Pancreas (tissue), 10 donors: ENCODE results near the gene RGS2. TPM values are rescaled to one million over a fixed set of nuclear protein-coding genes. Genes with fewer than 3 reads are reported as not detected.
A peak's percentile ranks its signal among the peaks of the same experiment; 100 is the strongest.

Experiments used
- ATAC-seq, 4 donors: fragments of 200-7000 bp; cut with Tn5 transposase; one replicate each; pipeline versions ENCODE4 v1.8.0 to v1.9.1; 2020; ENCODE audit warnings: mild to moderate bottlenecking in 4 of 4, moderate library complexity in 4 of 4
- DNase-seq, 6 donors: peaks; one replicate each; pipeline ENCODE4 v3.0.0-alpha.2; 2020
- FAIRE-seq: peaks from 2 replicates; lab custom pipeline; 2012; peaks lifted over from hg19 to GRCh38; lab: Jason Lieb, UNC
- H3K27ac ChIP-seq, 4 donors: fragments of 200-600 bp; sonication (generic); 1 replicate in 3 of 4; 2 replicates in 1 of 4; pipeline versions ENCODE4 v1.5.0 to v1.8.0; 2020
- H3K27me3 ChIP-seq, 4 donors: fragments of 200-600 bp; one replicate each; pipeline ENCODE4 v1.8.0; 2021
- H3K36me3 ChIP-seq, 3 donors: fragments of 200-600 bp; sonication (generic) in 1 of 3; one replicate each; pipeline versions ENCODE4 v1.5.0 to v1.8.0; 2020 to 2021
- H3K4me1 ChIP-seq, 3 donors: fragments of 200-600 bp; one replicate each; pipeline ENCODE4 v1.8.0; 2021
- H3K4me3 ChIP-seq, 4 donors: fragments of 200-600 bp; sonication (generic) in 2 of 4; one replicate each; pipeline versions ENCODE4 v1.5.0 to v1.8.0; 2020 to 2021
- H3K9me3 ChIP-seq, 4 donors: fragments of 200-600 bp; one replicate each; pipeline ENCODE4 v1.8.0; 2021
- CTCF ChIP-seq, 4 donors: fragments of 200-600 bp; sonication (generic) in 3 of 4; IDR thresholded peaks; one replicate each; pipeline versions ENCODE4 v1.5.0 to v1.8.0; 2021; ENCODE audit warnings: antibody characterized with exemption in 4 of 4
- WGBS, 2 donors: extraction: QIAGEN DNeasy Blood & Tissue Kit; methylation state at CpG; one replicate each; pipeline ENCODE4 v1.1.7; 2013; 5-methylcytosine and 5-hydroxymethylcytosine counted together
- intact Hi-C, 3 donors: fragments of 100-400 bp; cut with DNase I; formaldehyde crosslinking; loops; one replicate each; pipeline versions ENCODE4 v1.11.1 to v1.14.2; 2022
- polyA plus RNA-seq, 2 donors: library from polyadenylated mRNA; stranded (reverse); fragments of 200-250 nt; gene quantifications; one replicate each; pipeline ENCODE4 v1.2.3, GENCODE V29; 2013
- total RNA-seq, 6 donors: library from RNA; stranded (reverse); fragmentation: NEBNext Ultra II Directional in 4 of 6; extraction: Animal tissue kit (Norgen Biotek cat#: 25700) in 4 of 6; gene quantifications; one replicate each; pipeline versions ENCODE4 v1.2.1 to v1.2.4, GENCODE V29; 2021 to 2023
- donor health status: healthy with polysubstance abuse.
- donor health status: DM: no; HTN: no; CAD: no; lungs with moderate emphysema.
- donor health status: DM: no; HTN: no; CAD: no.
- donor health status: control.
- donor health status: control.
- donor health status: Bipolar disorder and iron deficiency.
- donor health status: DM: yes; HTN: yes; CAD: no.
- donor health status: DM: no; HTN: no; CAD: no.
- donor health status: DM: no; HTN: no; CAD: no.
- donor health status: DM: yes; HTN: yes; CAD: no.

Gene RGS2
- total and polyA plus RNA-seq, 8 donors: 9.2 to 534 (median 57.4) TPM

DNA sequence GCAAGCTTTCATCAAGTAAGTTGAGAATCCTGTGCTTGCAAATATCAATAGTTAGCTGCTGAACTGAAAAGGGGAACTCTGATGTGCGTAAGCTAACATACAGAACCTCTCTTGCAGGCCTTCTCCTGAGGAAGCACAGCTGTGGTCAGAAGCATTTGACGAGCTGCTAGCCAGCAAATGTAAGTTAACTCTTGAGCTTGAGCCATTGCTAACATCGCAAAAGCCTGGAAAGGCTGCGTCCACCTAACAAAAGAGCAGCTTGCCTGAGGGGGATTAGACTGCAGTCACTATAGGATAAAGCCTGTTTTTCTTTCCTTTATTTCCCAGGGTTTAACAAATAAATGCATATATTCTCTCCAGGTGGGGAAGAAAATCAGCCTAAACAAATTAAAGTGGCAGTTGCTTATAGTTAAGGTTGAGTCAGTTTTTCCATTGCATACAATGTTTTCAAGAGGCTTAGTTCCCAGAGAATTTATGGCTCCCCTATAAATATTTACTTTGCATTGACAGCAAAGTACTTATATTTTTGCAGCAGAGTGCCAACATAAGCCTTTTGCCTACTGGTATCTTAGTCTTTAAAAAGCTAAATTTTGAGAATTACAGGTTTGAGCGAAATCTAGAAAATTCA lies 1.5 kb downstream of the RGS2 start:
- H3K36me3 ChIP-seq: peaks cover 0 to 23% (median 0%) of the 10 kb centered on the region in 3 donors
- intact Hi-C loops: no loop called here
- peaks cover 8 to 42% (median 24%) of the 10 kb centered on the region in 3 donors for H3K4me1 ChIP-seq
- no peak for TF ChIP-seq CTCF (IDR thresholded peaks at IDR 0.05)
- no peaks in the 10 kb centered on the region for H3K9me3 ChIP-seq
- DNase-seq (peak in 2 of 6 donors; percentile 35), FAIRE-seq (no peak), ATAC-seq (no peak)
- H3K4me3 ChIP-seq: peak overlapping the region in 2 of 4 donors; percentile 60 to 64
- no peaks in the 10 kb centered on the region for H3K27me3 ChIP-seq
- peak overlapping the region in 3 of 4 donors; percentile 90 to 98 (median 97) for H3K27ac ChIP-seq
- WGBS, 2 donors: 52 to 61% methylated on average over 5 of the region's 5 CpGs

- ATAC-seq (no peak), DNase-seq (no peak), FAIRE-seq (no peak)
- Histone ChIP-seq H3K36me3 (peaks cover 0 to 23% (median 0%) of the 10 kb centered on the region in 3 donors), H3K9me3 (no peaks in the 10 kb centered on the region), H3K27ac (peak overlapping the region in 2 of 4 donors; percentile 90 to 98), H3K4me1 (peaks cover 7 to 42% (median 22%) of the 10 kb centered on the region in 3 donors), H3K27me3 (no peaks in the 10 kb centered on the region), H3K4me3 (peak overlapping the region in 2 of 4 donors; percentile 60 to 64)
- WGBS, 2 donors: 72 to 74% methylated on average over 3 of the region's 3 CpGs
- no peak for TF ChIP-seq CTCF (IDR thresholded peaks at IDR 0.05)
- intact Hi-C loops: no loop called here
Measured at GRCh38 chr1:192811006-192811405, 2.2 kb downstream of the RGS2 start.

- Histone ChIP-seq H3K9me3 (no peaks in the 10 kb centered on the region), H3K4me1 (peaks cover 4 to 40% (median 20%) of the 10 kb centered on the region in 3 donors), H3K27me3 (no peaks in the 10 kb centered on the region), H3K27ac (peak overlapping the region in 2 of 4 donors; percentile 90 to 98), H3K4me3 (peak overlapping the region in 2 of 4 donors; percentile 2 to 64), H3K36me3 (peaks cover 0 to 23% (median 0%) of the 10 kb centered on the region in 3 donors)
- ATAC-seq (no peak), DNase-seq (peak in 1 of 6 donors; percentile 30), FAIRE-seq (no peak)
- WGBS, 2 donors: 66 to 67% methylated on average over 6 of the region's 6 CpGs
- intact Hi-C loops: no loop called here
- TF ChIP-seq CTCF (IDR thresholded peaks at IDR 0.05): no peak
Measured at GRCh38 chr1:192811594-192812239, 2.9 kb downstream of the RGS2 start.

DNA sequence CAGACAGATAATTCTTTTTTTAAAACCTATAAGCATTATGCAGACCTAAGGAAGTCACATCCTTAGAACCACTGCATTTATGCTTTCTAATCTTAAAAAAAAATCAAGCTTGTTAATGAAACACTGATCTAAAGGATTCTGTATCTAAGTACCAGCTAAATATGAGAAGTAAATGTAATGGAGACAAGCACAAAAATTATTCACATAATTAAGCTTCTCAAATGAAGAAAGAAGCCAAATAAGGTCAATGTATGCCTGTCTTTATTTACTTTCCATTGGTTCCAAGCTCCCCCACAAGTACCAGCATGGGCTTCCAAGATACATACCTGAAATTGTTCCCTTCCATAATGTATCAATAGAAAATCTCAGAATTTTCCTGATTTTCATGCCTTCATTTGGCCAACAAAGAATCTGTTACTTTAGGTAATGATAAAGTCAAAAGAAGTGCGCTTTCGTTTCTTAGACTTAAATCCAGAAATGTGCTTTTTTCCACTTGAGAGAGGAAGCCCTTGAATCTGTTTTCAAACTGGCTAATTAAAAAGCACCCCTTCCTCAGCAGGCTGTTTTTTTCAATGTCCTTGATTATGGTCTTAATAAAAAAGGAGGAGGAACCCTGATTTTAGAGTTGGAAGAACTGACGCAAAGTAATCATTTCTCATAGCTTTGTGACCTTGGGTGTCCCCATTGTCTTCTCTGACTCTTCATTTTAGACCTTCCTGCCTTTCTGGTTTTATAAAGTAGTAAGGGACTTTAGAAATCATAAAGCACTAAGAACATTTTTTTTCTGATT lies 3.8 kb downstream of the RGS2 start:
- peak overlapping the region in 1 of 4 donors; percentile 64 for H3K4me3 ChIP-seq
- no peak for TF ChIP-seq CTCF (IDR thresholded peaks at IDR 0.05)
- intact Hi-C loops: no loop called here

More for the DNA sequence above, 3.8 kb downstream of the RGS2 start:
- Histone ChIP-seq H3K27me3 (no peaks in the 10 kb centered on the region), H3K4me1 (peaks cover 4 to 33% (median 19%) of the 10 kb centered on the region in 3 donors), H3K9me3 (no peaks in the 10 kb centered on the region), H3K27ac (peak overlapping the region in 1 of 4 donors; percentile 90), H3K36me3 (peaks cover 0 to 23% (median 0%) of the 10 kb centered on the region in 3 donors)
- DNase-seq (no peak), ATAC-seq (no peak), FAIRE-seq (no peak)
- WGBS, 2 donors: 92 to 93% methylated on average over 3 of the region's 3 CpGs
